Esophagus squamous epithelium (tissue), 5 donors: ENCODE measurements around the gene C10orf95. TPM values are rescaled to one million over a fixed set of nuclear protein-coding genes. Genes with fewer than 3 reads are reported as not detected.

Experiments used
- DNase-seq: peaks from one replicate; lab custom pipeline; 2025; lab: John Stamatoyannopoulos, UW
- H3K27ac ChIP-seq, 4 donors: fragments of 200-600 bp; sonication (generic); one replicate each; pipeline ENCODE4 v1.5.1; 2016 to 2019; ENCODE audit warnings: mild to moderate bottlenecking in 1 of 4
- H3K27me3 ChIP-seq, 4 donors: fragments of 200-600 bp; sonication (generic); 1 replicate in 3 of 4; 2 replicates in 1 of 4; pipeline versions ENCODE4 v1.5.1 to v1.6.0; 2017 to 2021; ENCODE audit warnings: antibody characterized with exemption in 1 of 4
- H3K36me3 ChIP-seq, 3 donors: fragments of 200-600 bp; sonication (generic); one replicate each; pipeline ENCODE4 v1.5.1; 2016 to 2019
- H3K4me1 ChIP-seq, 3 donors: fragments of 200-600 bp; sonication (generic); one replicate each; pipeline ENCODE4 v1.5.1; 2017 to 2019
- H3K4me3 ChIP-seq, 4 donors: fragments of 200-600 bp; sonication (generic); 1 replicate in 3 of 4; 2 replicates in 1 of 4; pipeline ENCODE4 v1.5.1; 2016 to 2019; ENCODE audit warnings: mild to moderate bottlenecking in 2 of 4, moderate library complexity in 1 of 4
- H3K9me3 ChIP-seq, 3 donors: fragments of 200-600 bp; sonication (generic); one replicate each; pipeline ENCODE4 v1.5.1; 2016 to 2019
- CTCF ChIP-seq, 6 experiments: fragments of 450-650 bp in 4 of 6; fragments of 200-600 bp in 2 of 6; sonication (generic) in 2 of 6; IDR thresholded peaks; one replicate each; pipeline ENCODE4 v1.5.1; 2016 to 2019; ENCODE audit warnings: antibody characterized with exemption in 6 of 6, mild to moderate bottlenecking in 4 of 6, moderate library complexity in 4 of 6
- POLR2A ChIP-seq, 4 donors: fragments of 450-650 bp; IDR thresholded peaks; one replicate each; pipeline ENCODE4 v1.6.1; 2017; ENCODE audit warnings: antibody characterized with exemption in 4 of 4, mild to moderate bottlenecking in 4 of 4, moderate library complexity in 3 of 4
- WGBS, 2 donors: methylation state at CpG; one replicate each; pipeline ENCODE4 v1.1.5; 2018; 5-methylcytosine and 5-hydroxymethylcytosine counted together
- intact Hi-C: fragments of 100-400 bp; cut with DNase I; formaldehyde crosslinking; loops from one replicate; pipeline ENCODE4 v1.15.0; 2022
- total RNA-seq, 4 donors: library from RNA; depleted of rRNA; stranded (reverse); fragments of >200 nt; gene quantifications; one replicate each; pipeline ENCODE4 v1.1.0, GENCODE V29; 2016
- donor health status: DM: yes; HTN: yes; CAD: no.

C10orf95 gene
- total RNA-seq, 4 donors from 2014 or later = 0.23 to 1.9 (median 1.1) TPM; not detected in 1

GRCh38 chr10:102416283-102416682 is 35.1 kb downstream of the C10orf95 start:
- WGBS, 2 donors = no CpG with 5 or more reads among the region's 9 CpGs
- H3K4me3 ChIP-seq = no peak overlapping the region
- no peak for DNase-seq
- H3K4me1 ChIP-seq = peaks cover 15 to 25% (median 17%) of the 10 kb centered on the region in 3 donors
- no peaks in the 10 kb centered on the region for H3K36me3 ChIP-seq
- H3K27ac ChIP-seq = no peak overlapping the region
- no peaks in the 10 kb centered on the region for H3K9me3 ChIP-seq
- peaks cover 0 to 82% (median 12%) of the 10 kb centered on the region in 4 donors for H3K27me3 ChIP-seq
- TF ChIP-seq POLR2A (IDR thresholded peaks at IDR 0.05) = no peak
- TF ChIP-seq CTCF (IDR thresholded peaks at IDR 0.05) = no peak
- intact Hi-C loops = no loop called here

- no peak for DNase-seq
- intact Hi-C loops = no loop called here
- no peaks in the 10 kb centered on the region for H3K9me3 ChIP-seq
- peaks cover 7 to 97% (median 25%) of the 10 kb centered on the region in 4 donors for H3K27me3 ChIP-seq
- H3K4me1 ChIP-seq = peaks cover 13 to 30% (median 15%) of the 10 kb centered on the region in 3 donors
- H3K36me3 ChIP-seq = no peaks in the 10 kb centered on the region
- WGBS, 2 donors = 38 to 45% methylated on average over 3 to 15 of the region's 20 CpGs
- H3K4me3 ChIP-seq = no peak overlapping the region
- TF ChIP-seq CTCF (IDR thresholded peaks at IDR 0.05) (no peak), POLR2A (IDR thresholded peaks at IDR 0.05) (no peak)
- H3K27ac ChIP-seq = no peak overlapping the region
Observed at GRCh38 chr10:102414749-102415148, 36.6 kb downstream of the C10orf95 start.

GRCh38 chr10:102413806-102414561 is 37.4 kb downstream of the C10orf95 start:
- H3K9me3 ChIP-seq = no peaks in the 10 kb centered on the region
- no peak for TF ChIP-seq POLR2A (IDR thresholded peaks at IDR 0.05)
- no peak for TF ChIP-seq CTCF (IDR thresholded peaks at IDR 0.05)
- peaks cover 9 to 30% (median 13%) of the 10 kb centered on the region in 3 donors for H3K4me1 ChIP-seq
- no peaks in the 10 kb centered on the region for H3K36me3 ChIP-seq
- intact Hi-C loops = no loop called here
- 69 to 72% methylated on average over 5 of the region's 16 CpGs for WGBS, 2 donors
- H3K27ac ChIP-seq = no peak overlapping the region
- H3K27me3 ChIP-seq = peaks cover 7 to 99% (median 28%) of the 10 kb centered on the region in 4 donors
- no peak overlapping the region for H3K4me3 ChIP-seq
- no peak for DNase-seq

GRCh38 chr10:102413053-102413705 is 38.2 kb downstream of the C10orf95 start:
- intact Hi-C loops = no loop called here
- Histone ChIP-seq H3K9me3 (no peaks in the 10 kb centered on the region), H3K27ac (no peak overlapping the region), H3K4me3 (no peak overlapping the region), H3K36me3 (no peaks in the 10 kb centered on the region), H3K27me3 (peaks cover 7 to 99% (median 33%) of the 10 kb centered on the region in 4 donors), H3K4me1 (peaks cover 11 to 29% (median 13%) of the 10 kb centered on the region in 3 donors)
- 3 to 31% methylated on average over 2 to 4 of the region's 5 CpGs for WGBS, 2 donors
- no peak for DNase-seq
- TF ChIP-seq CTCF (IDR thresholded peaks at IDR 0.05) (no peak), POLR2A (IDR thresholded peaks at IDR 0.05) (no peak)

GRCh38 chr10:102412293-102412692 is 39.0 kb downstream of the C10orf95 start:
- Histone ChIP-seq H3K4me3 (no peak overlapping the region), H3K27me3 (peaks cover 7 to 100% (median 34%) of the 10 kb centered on the region in 4 donors), H3K4me1 (peaks cover 11 to 29% (median 13%) of the 10 kb centered on the region in 3 donors), H3K36me3 (no peaks in the 10 kb centered on the region), H3K9me3 (no peaks in the 10 kb centered on the region), H3K27ac (no peak overlapping the region)
- DNase-seq = no peak
- intact Hi-C loops = no loop called here
- TF ChIP-seq CTCF (IDR thresholded peaks at IDR 0.05) = no peak
- TF ChIP-seq POLR2A (IDR thresholded peaks at IDR 0.05) = no peak
- 60 to 69% methylated on average over 1 to 3 of the region's 10 CpGs for WGBS, 2 donors
